Lung (tissue), 12 donors: ENCODE data around the gene XRCC6. TPM values are rescaled to one million over a fixed set of nuclear protein-coding genes. Genes with fewer than 3 reads are reported as not detected.
"Not testable (repeated sequence)": the region's sequence is repeated elsewhere in the genome, so short reads cannot be mapped to it uniquely, and the experiment has no call there.

Experiments
- ATAC-seq: fragments of 200-7000 bp; cut with Tn5 transposase; one replicate; pipeline ENCODE4 v1.9.1; 2020; ENCODE audit warnings: moderate number of reproducible peaks; ENCODE audit not compliant: insufficient read depth, low FRiP score
- DNase-seq, 3 donors: peaks; one replicate each; pipeline ENCODE4 v3.0.0-alpha.2; 2013 to 2017
- H3K27ac ChIP-seq, 2 donors: one replicate each; pipeline ENCODE4 v1.5.1; 2013; ENCODE audit warnings: mild to moderate bottlenecking in 2 of 2, moderate library complexity in 2 of 2, control low read depth in 1 of 2, inconsistent platforms in 1 of 2, low read depth in 1 of 2, low read length in 1 of 2
- H3K27me3 ChIP-seq, 3 donors: one replicate each; pipeline ENCODE4 v1.5.1; 2013; ENCODE audit warnings: low read length in 2 of 3; ENCODE audit not compliant: control insufficient read depth in 3 of 3, insufficient read depth in 3 of 3
- H3K36me3 ChIP-seq, 4 donors: one replicate each; pipeline ENCODE4 v1.5.1; 2013; ENCODE audit warnings: low read length in 4 of 4, mild to moderate bottlenecking in 1 of 4, moderate library complexity in 1 of 4; ENCODE audit not compliant: control insufficient read depth in 4 of 4, insufficient read depth in 4 of 4
- H3K4me1 ChIP-seq, 5 donors: one replicate each; pipeline ENCODE4 v1.5.1; 2013; ENCODE audit warnings: low read length in 5 of 5, mild to moderate bottlenecking in 2 of 5, moderate library complexity in 1 of 5; ENCODE audit not compliant: control insufficient read depth in 5 of 5, insufficient read depth in 5 of 5
- H3K4me3 ChIP-seq: one replicate; pipeline ENCODE4 v1.5.1; 2013; ENCODE audit warnings: mild to moderate bottlenecking, control low read depth, moderate library complexity
- H3K9ac ChIP-seq, 2 donors: one replicate each; pipeline ENCODE4 v1.5.1; 2013; ENCODE audit warnings: low read length in 2 of 2, control low read depth in 1 of 2; ENCODE audit not compliant: insufficient read depth in 1 of 2
- H3K9me3 ChIP-seq, 4 donors: one replicate each; pipeline ENCODE4 v1.5.1; 2013; ENCODE audit warnings: low read length in 3 of 4, mild to moderate bottlenecking in 1 of 4, moderate library complexity in 1 of 4; ENCODE audit not compliant: control insufficient read depth in 4 of 4, insufficient read depth in 3 of 4
- CTCF ChIP-seq: IDR thresholded peaks from 2 replicates; pipeline ENCODE4 v1.5.1; 2012; ENCODE audit warnings: mild to moderate bottlenecking; ENCODE audit errors: control extremely low read depth, extremely low read depth
- WGBS, 2 donors: extraction: QIAGEN DNeasy Blood & Tissue Kit; methylation state at CpG; one replicate each; pipeline ENCODE4 v1.1.7; 2013; 5-methylcytosine and 5-hydroxymethylcytosine counted together
- polyA plus RNA-seq, 2 donors: library from polyadenylated mRNA; stranded (reverse); fragments of 200-250 nt; gene quantifications; one replicate each; pipeline ENCODE4 v1.2.1, GENCODE V29; 2013
- total RNA-seq, 2 donors: library from RNA; depleted of rRNA in 1 of 2; stranded (reverse); fragments of >200 nt in 1 of 2; gene quantifications; one replicate each; pipeline ENCODE4 v1.2.1, GENCODE V29; 2014 to 2021
- donor health status: control.
- donor health status: control.
- donor health status: Bipolar disorder and iron deficiency.
- donor health status: healthy.
- donor health status: DM: yes; HTN: yes; CAD: no.

The XRCC6 gene
- total and polyA plus RNA-seq, 4 donors: 149 to 235 (median 194) TPM

GRCh38 chr22:41661088-41661487 lies 40.0 kb downstream of the XRCC6 start:
- no peak for ATAC-seq
- H3K4me1 ChIP-seq: no peaks in the 10 kb centered on the region
- H3K4me3 ChIP-seq: no peak overlapping the region
- H3K27me3 ChIP-seq: no peaks in the 10 kb centered on the region
- no peak overlapping the region for H3K9ac ChIP-seq
- WGBS, 2 donors: 91 to 96% methylated on average over 3 of the region's 3 CpGs
- H3K36me3 ChIP-seq: peaks cover 42 to 59% (median 57%) of the 10 kb centered on the region in 4 donors
- no peak for TF ChIP-seq CTCF
- peak overlapping the region in 1 of 2 donors; percentile 85 for H3K27ac ChIP-seq
- no peak for DNase-seq
- no peaks in the 10 kb centered on the region for H3K9me3 ChIP-seq

GRCh38 chr22:41661713-41662112 lies 40.6 kb downstream of the XRCC6 start:
- ATAC-seq (no peak), DNase-seq (no peak)
- Histone ChIP-seq H3K27me3 (no peaks in the 10 kb centered on the region), H3K9me3 (no peaks in the 10 kb centered on the region), H3K9ac (no peak overlapping the region), H3K4me3 (no peak overlapping the region), H3K27ac (peak overlapping the region in 1 of 2 donors; percentile 42), H3K36me3 (peaks cover 42 to 55% (median 53%) of the 10 kb centered on the region in 4 donors), H3K4me1 (peaks cover 0 to under 1% (median 0%) of the 10 kb centered on the region in 5 donors)
- no peak for TF ChIP-seq CTCF
- WGBS, 2 donors: 97% methylated on average over 2 of the region's 2 CpGs

- not testable (repeated sequence) for ATAC-seq, H3K4me3 ChIP-seq, H3K4me1 ChIP-seq, H3K9me3 ChIP-seq, H3K27me3 ChIP-seq, H3K9ac ChIP-seq, DNase-seq, H3K27ac ChIP-seq
- H3K36me3 ChIP-seq: peaks cover 35 to 42% (median 39%) of the 10 kb centered on the region in 4 donors
- WGBS, 2 donors: 87 to 93% methylated on average over 9 of the region's 9 CpGs
Observed at GRCh38 chr22:41663594-41663993, 42.5 kb downstream of the XRCC6 start.

GRCh38 chr22:41664490-41664889 lies 43.4 kb downstream of the XRCC6 start:
- H3K27ac ChIP-seq: no peak overlapping the region
- ATAC-seq: no peak

More at GRCh38 chr22:41664490-41664889, 43.4 kb downstream of the XRCC6 start:
- peaks cover 0 to 4% (median 0%) of the 10 kb centered on the region in 5 donors for H3K4me1 ChIP-seq
- H3K36me3 ChIP-seq: peaks cover 33 to 37% (median 34%) of the 10 kb centered on the region in 4 donors
- no peak overlapping the region for H3K4me3 ChIP-seq
- H3K9me3 ChIP-seq: no peaks in the 10 kb centered on the region
- H3K9ac ChIP-seq: no peak overlapping the region
- no peak for TF ChIP-seq CTCF
- H3K27me3 ChIP-seq: no peaks in the 10 kb centered on the region
- DNase-seq: no peak
